ENCODE data around the gene CRHR1.
A peak's percentile ranks its signal among the peaks of the same experiment; 100 is the strongest.

The CRHR1 gene

GRCh38 chr17:45777388-45777787, 6.7 kb upstream of the CRHR1 start:
- ChIA-PET POLR2A (no interaction called here), CTCF (no interaction called here)
- no peak for TF ChIP-seq CTCF (IDR thresholded peaks at IDR 0.05; ENCODE audit: insufficient read depth, low read length, missing control alignments)
- DNase-seq (ENCODE audit: low read depth, low spot score): no peak
- H3K4me3 ChIP-seq (ENCODE audit: low read depth, low read length): no peak overlapping the region

- ChIA-PET POLR2A (no interaction called here), CTCF (no interaction called here)
- no peak overlapping the region for H3K4me3 ChIP-seq (ENCODE audit: low read depth, low read length)
- TF ChIP-seq CTCF (IDR thresholded peaks at IDR 0.05; ENCODE audit: insufficient read depth, low read length, missing control alignments): no peak
- DNase-seq (ENCODE audit: low read depth, low spot score): no peak
These were observed 3.2 kb upstream of the CRHR1 start for GRCh38 chr17:45780921-45781320.

- H3K4me3 ChIP-seq (ENCODE audit: low read depth, low read length): no peak overlapping the region
- DNase-seq (ENCODE audit: low read depth, low spot score): no peak
- ChIA-PET CTCF (interaction anchor here (1.0 kb wide), 1 partner anchor 49 kb away, joined by 3 read pairs; no protein-coding TSS in a partner anchor), POLR2A (no interaction called here)
- peak; percentile 37 for TF ChIP-seq CTCF (IDR thresholded peaks at IDR 0.05; ENCODE audit: insufficient read depth, low read length, missing control alignments)
These were observed 1.1 kb upstream of the CRHR1 start for GRCh38 chr17:45782889-45783592.

- ChIA-PET POLR2A (no interaction called here), CTCF (interaction anchor here (1.0 to 1.4 kb wide), 2 partner anchors 11 to 49 kb away, joined by 3 read pairs; no protein-coding TSS in a partner anchor)
- TF ChIP-seq CTCF (IDR thresholded peaks at IDR 0.05; ENCODE audit: insufficient read depth, low read length, missing control alignments): no peak
- H3K4me3 ChIP-seq (ENCODE audit: low read depth, low read length): no peak overlapping the region; the same call in 1 of the 2 replicates
- DNase-seq (ENCODE audit: low read depth, low spot score): no peak
These were observed 377 bp upstream of the CRHR1 start for GRCh38 chr17:45783593-45784292.

GRCh38 chr17:45784741-45785479, 790 bp downstream of the CRHR1 start:
- CTCF ChIA-PET: interaction anchor here (0.8 to 1.4 kb wide), 2 partner anchors 10 to 14 kb away, joined by 3 read pairs; no protein-coding TSS in a partner anchor
- POLR2A ChIA-PET: no interaction called here
- TF ChIP-seq CTCF (IDR thresholded peaks at IDR 0.05; ENCODE audit: insufficient read depth, low read length, missing control alignments): no peak
- H3K4me3 ChIP-seq (ENCODE audit: low read depth, low read length): peak overlapping the region; percentile 8; the same call in 1 of the 2 replicates
- DNase-seq (ENCODE audit: low read depth, low spot score): no peak
